A549 (cell line): ENCODE data around the gene MAFG. TPM values are rescaled to one million over a fixed set of nuclear protein-coding genes. Genes with fewer than 3 reads are reported as not detected.

Experiments
- ATAC-seq, 2 experiments: fragments of 200-7000 bp in 1 of 2; fragments of >200 bp in 1 of 2; cut with Nextera tagmentation in 1 of 2; cut with Tn5 transposase in 1 of 2; 3 replicates each; pipeline versions ENCODE4 v1.8.0 to v1.9.1; 2018 to 2020; ENCODE audit warnings: mild to moderate bottlenecking in 1 of 2, moderate library complexity in 1 of 2
- CTCF ChIA-PET: fragments of 300-600 bp; sonication (Branson Sonifier 250); formaldehyde crosslinking; extraction: SDS; loops from one replicate; lab custom pipeline; 2021; ENCODE audit warnings: antibody characterized with exemption, inconsistent platforms; lab: Yijun Ruan, JAX
- POLR2A ChIA-PET: fragments of 350-600 bp; formaldehyde crosslinking; extraction: SDS; loops from one replicate; lab custom pipeline; 2021; ENCODE audit warnings: antibody characterized with exemption, inconsistent platforms; lab: Yijun Ruan, JAX
- DNase-seq, 2 experiments: peaks; one replicate each; pipeline versions ENCODE4 v3.0.0 to v3.0.0-alpha.2; 2011 to 2016; ENCODE audit warnings: low read depth in 1 of 2, low spot score in 1 of 2
- FAIRE-seq: peaks from 2 replicates; lab custom pipeline; 2011; peaks lifted over from hg19 to GRCh38; lab: Jason Lieb, UNC
- H3K27ac ChIP-seq, 2 experiments: fragments of >200 bp; sonication (Bioruptor Twin); formaldehyde crosslinking; 3 replicates each; pipeline ENCODE4 v1.5.1; 2016 to 2017
- H3K4me1 ChIP-seq: fragments of >200 bp; sonication (Bioruptor Twin); formaldehyde crosslinking; 3 replicates; pipeline ENCODE4 v1.6.1; 2016
- H3K4me2 ChIP-seq: fragments of >200 bp; sonication (Bioruptor Twin); formaldehyde crosslinking; 3 replicates; pipeline ENCODE4 v1.6.1; 2016
- H3K4me3 ChIP-seq: fragments of >200 bp; sonication (Bioruptor Twin); formaldehyde crosslinking; 3 replicates; pipeline ENCODE4 v1.5.1; 2016
- H3K9me3 ChIP-seq: fragments of >200 bp; sonication (Bioruptor Twin); formaldehyde crosslinking; 3 replicates; pipeline ENCODE4 v1.6.1; 2016
- HDAC2 ChIP-seq: fragments of 200-600 bp; sonication (generic); IDR thresholded peaks from 2 replicates; pipeline ENCODE4 v1.6.1; 2016
- HOXB5 ChIP-seq: fragments of 250-450 bp; sonication (Bioruptor Pico); IDR thresholded peaks from 2 replicates; pipeline ENCODE4 v1.5.0; 2020; ENCODE audit warnings: mild to moderate bottlenecking, moderate library complexity
- JUN ChIP-seq, 2 experiments: fragments of >200 bp; sonication (Bioruptor Twin); formaldehyde crosslinking; IDR thresholded peaks; 2 replicates in 1 of 2; 3 replicates in 1 of 2; pipeline ENCODE4 v1.6.1; 2016 to 2017
- KDM5A ChIP-seq: fragments of 200-600 bp; sonication (generic); IDR thresholded peaks from 2 replicates; pipeline ENCODE4 v1.6.1; 2016; ENCODE audit warnings: antibody characterized with exemption, mild to moderate bottlenecking
- MAFK ChIP-seq: fragments of 450-650 bp; IDR thresholded peaks from 2 replicates; pipeline ENCODE4 v1.6.1; 2014; ENCODE audit not compliant: partially characterized antibody
- MAZ ChIP-seq: fragments of 150-350 bp; IDR thresholded peaks from 2 replicates; pipeline ENCODE4 v1.6.1; 2014; ENCODE audit warnings: antibody characterized with exemption, low read depth, low read length, borderline replicate concordance
- MYC ChIP-seq: IDR thresholded peaks from 2 replicates; pipeline ENCODE4 v1.6.1; 2012; ENCODE audit warnings: mild to moderate bottlenecking, inconsistent platforms, low read length, improper control_type of control experiment, borderline replicate concordance
- NPAS2 ChIP-seq: fragments of 250-450 bp; sonication (Bioruptor Pico); IDR thresholded peaks from 2 replicates; pipeline ENCODE4 v1.8.0; 2022; ENCODE audit warnings: mild to moderate bottlenecking, moderate library complexity, borderline replicate concordance
- PHF8 ChIP-seq: fragments of 200-600 bp; sonication (generic); IDR thresholded peaks from 2 replicates; pipeline ENCODE4 v1.6.1; 2016; ENCODE audit warnings: low read depth, mild to moderate bottlenecking, antibody characterized with exemption, moderate library complexity, borderline replicate concordance
- POLR2A ChIP-seq: IDR thresholded peaks from 2 replicates; pipeline ENCODE4 v1.6.1; 2012; ENCODE audit warnings: mild to moderate bottlenecking, low read length
- RAD21 ChIP-seq, 2 experiments: fragments of >200 bp in 1 of 2; sonication (Bioruptor Twin) in 1 of 2; formaldehyde crosslinking in 1 of 2; IDR thresholded peaks in 1 of 2; conservative IDR thresholded peaks in 1 of 2; 2 replicates in 1 of 2; 3 replicates in 1 of 2; pipeline ENCODE4 v1.6.1; 2012 to 2018; ENCODE audit warnings: inconsistent platforms in 1 of 2
- RNF2 ChIP-seq: fragments of 200-600 bp; sonication (generic); IDR thresholded peaks from 2 replicates; pipeline ENCODE4 v1.6.1; 2016; ENCODE audit warnings: low read depth, mild to moderate bottlenecking, antibody characterized with exemption, moderate library complexity, borderline replicate concordance
- SMC3 ChIP-seq: fragments of >200 bp; sonication (Bioruptor Twin); formaldehyde crosslinking; IDR thresholded peaks from 3 replicates; pipeline ENCODE4 v1.6.1; 2018; ENCODE audit warnings: inconsistent platforms
- TFCP2L1 ChIP-seq: fragments of 250-450 bp; sonication (Bioruptor Pico); IDR thresholded peaks from 2 replicates; pipeline ENCODE4 v1.5.0; 2021; ENCODE audit warnings: mild to moderate bottlenecking
- ZFP36 ChIP-seq: fragments of 450-650 bp; IDR thresholded peaks from 2 replicates; pipeline ENCODE4 v1.6.1; 2014; ENCODE audit warnings: borderline replicate concordance; ENCODE audit not compliant: partially characterized antibody
- WGBS: methylation state at CpG from one replicate; pipeline ENCODE4 v1.1.6; 2017; ENCODE audit errors: missing lambda C conversion rate; 5-methylcytosine and 5-hydroxymethylcytosine counted together
- polyA minus RNA-seq: library from RNA; depleted of rRNA, polyadenylated mRNA; stranded (reverse); fragments of >200 nt; gene quantifications from 2 replicates; pipeline ENCODE4 v1.2.3, GENCODE V29; 2011; rRNA and poly(A)+ RNA removed
- polyA plus RNA-seq, 4 experiments: library from polyadenylated mRNA; depleted of rRNA in 3 of 4; stranded (reverse); fragments of >200 nt; fragmentation: RNase III in 1 of 4; extraction: RNeasy Plus Mini Kit Qiagen cat#74134 plus additional on column Dnase treatment in 1 of 4; gene quantifications; 2 replicates in 3 of 4; 3 replicates in 1 of 4; pipeline ENCODE4 v1.2.3, GENCODE V29; 2011 to 2017
- TF ChIP-seq, protein P1 (sequence below): IDR thresholded peaks from 2 replicates; pipeline ENCODE4 v1.6.1; 2012
- TF ChIP-seq, protein P2 (sequence below): fragments of 450-650 bp; IDR thresholded peaks from 2 replicates; pipeline ENCODE4 v1.6.1; 2014; ENCODE audit warnings: antibody characterized with exemption
- TF ChIP-seq, protein P3 (sequence below): fragments of >200 bp; sonication (Bioruptor Twin); formaldehyde crosslinking; IDR thresholded peaks from 3 replicates; pipeline ENCODE4 v1.5.1; 2016
- TF ChIP-seq, protein P4 (sequence below): IDR thresholded peaks from 2 replicates; pipeline ENCODE4 v1.6.1; 2012; ENCODE audit warnings: low read depth, borderline replicate concordance
- TF ChIP-seq, protein P5 (sequence below): IDR thresholded peaks from 2 replicates; pipeline ENCODE4 v1.6.1; 2012
- TF ChIP-seq, protein P6 (sequence below): fragments of >200 bp; sonication (Bioruptor Twin); formaldehyde crosslinking; IDR thresholded peaks from 3 replicates; pipeline ENCODE4 v1.6.1; 2016

MAFG gene
- polyA plus RNA-seq (2011; rRNA removed), result 41.6 and 47.9 TPM in 2 replicates
- polyA plus RNA-seq (2012; cell fraction: cytosol; rRNA removed), result 55.5 and 60.4 TPM in 2 replicates
- polyA plus RNA-seq (2012; cell fraction: nucleus; rRNA removed), result 194 and 235 TPM in 2 replicates
- 49.8 to 57.9 TPM (median 52.4 TPM) in 3 replicates for polyA plus RNA-seq (2017; fragmentation: RNase III; extraction: RNeasy Plus Mini Kit Qiagen cat#74134 plus additional on column Dnase treatment)
- 18.1 and 22.6 TPM in 2 replicates for polyA minus RNA-seq

DNA sequence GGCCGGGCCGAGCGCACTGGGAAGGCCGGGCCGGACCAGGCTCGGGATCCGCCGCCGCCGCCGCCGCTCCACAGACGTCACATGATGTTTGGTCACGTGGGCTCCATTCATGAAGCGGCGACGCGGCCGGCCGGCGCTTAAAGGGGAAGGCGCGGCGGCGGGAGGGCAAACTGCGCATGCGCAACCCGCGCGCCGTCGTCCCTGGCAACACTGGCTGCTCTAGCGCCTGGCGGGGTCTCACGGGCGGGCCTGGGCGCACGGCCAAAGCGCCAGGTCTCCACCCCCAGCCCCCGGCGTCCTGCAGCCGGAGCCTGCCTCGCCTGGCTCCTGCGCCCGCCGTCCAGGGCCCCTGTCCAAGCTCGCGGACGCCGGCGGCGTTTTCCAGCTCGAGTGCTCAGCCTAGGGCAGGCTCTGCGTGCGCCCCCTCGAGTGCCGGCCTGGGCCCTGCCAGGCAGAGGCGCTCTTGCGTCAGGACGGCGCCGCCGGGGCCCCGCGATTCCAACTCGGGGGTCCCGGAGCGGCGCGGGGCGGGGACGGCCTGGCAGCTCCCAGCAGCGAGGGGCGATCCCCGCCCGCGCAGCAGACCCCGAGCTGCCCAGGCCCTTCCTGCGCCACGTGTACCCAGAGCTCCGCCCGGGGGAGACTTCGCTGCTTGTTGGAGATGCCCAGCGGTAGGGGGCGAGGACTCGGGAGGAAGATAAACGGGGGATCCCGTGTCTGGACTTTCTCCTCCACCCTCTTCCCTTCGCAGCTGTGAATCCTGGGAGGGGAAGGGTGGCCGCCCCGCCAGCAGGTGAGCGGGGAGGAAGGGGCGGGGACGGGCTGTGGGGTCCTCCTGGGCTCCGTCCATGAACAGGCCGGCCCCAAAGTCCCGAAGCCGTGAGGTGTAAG lies at the start of gene MAFG:
TSS of gene MAFG (minus strand) at position 83 of the 891 bp plus-strand sequence. CDS start 4,550 bp downstream, outside the sequence.
- TF ChIP-seq TFCP2L1 (peak; percentile 62; the same call in 1 of the 2 replicates), JUN (IDR thresholded peaks at IDR 0.05) (peak; percentile 53 to 87; a peak in 4 of 5 replicates), MAFK (no peak), NPAS2 (CRISPR knock-in tag) (no peak), ZFP36 (no peak), PHF8 (peak; percentile 70), SMC3 (peak; percentile 54), MAZ (no peak), KDM5A (0 out of 2 replicates have a peak, but pooled peaks have one; percentile 19), RAD21 (conservative IDR thresholded peaks at IDR 0.05 in 1 of 2, IDR thresholded peaks at IDR 0.05 in 1 of 2) (peak in 1 of 2 experiments; percentile 54; a peak in 3 of 5 replicates), HDAC2 (no peak), MYC (no peak; the same call in 1 of the 2 replicates), RNF2 (peak; percentile 42; the same call in 1 of the 2 replicates), HOXB5 (CRISPR knock-in tag) (0 out of 2 replicates have a peak, but pooled peaks have one; percentile 71), POLR2A (peak; percentile 33)
- TF ChIP-seq, protein P1, sequence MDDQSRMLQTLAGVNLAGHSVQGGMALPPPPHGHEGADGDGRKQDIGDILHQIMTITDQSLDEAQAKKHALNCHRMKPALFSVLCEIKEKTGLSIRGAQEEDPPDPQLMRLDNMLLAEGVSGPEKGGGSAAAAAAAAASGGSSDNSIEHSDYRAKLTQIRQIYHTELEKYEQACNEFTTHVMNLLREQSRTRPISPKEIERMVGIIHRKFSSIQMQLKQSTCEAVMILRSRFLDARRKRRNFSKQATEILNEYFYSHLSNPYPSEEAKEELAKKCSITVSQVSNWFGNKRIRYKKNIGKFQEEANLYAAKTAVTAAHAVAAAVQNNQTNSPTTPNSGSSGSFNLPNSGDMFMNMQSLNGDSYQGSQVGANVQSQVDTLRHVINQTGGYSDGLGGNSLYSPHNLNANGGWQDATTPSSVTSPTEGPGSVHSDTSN, result peak; percentile 50
- TF ChIP-seq, protein P2, sequence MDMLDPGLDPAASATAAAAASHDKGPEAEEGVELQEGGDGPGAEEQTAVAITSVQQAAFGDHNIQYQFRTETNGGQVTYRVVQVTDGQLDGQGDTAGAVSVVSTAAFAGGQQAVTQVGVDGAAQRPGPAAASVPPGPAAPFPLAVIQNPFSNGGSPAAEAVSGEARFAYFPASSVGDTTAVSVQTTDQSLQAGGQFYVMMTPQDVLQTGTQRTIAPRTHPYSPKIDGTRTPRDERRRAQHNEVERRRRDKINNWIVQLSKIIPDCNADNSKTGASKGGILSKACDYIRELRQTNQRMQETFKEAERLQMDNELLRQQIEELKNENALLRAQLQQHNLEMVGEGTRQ, result peak; percentile 99
- TF ChIP-seq, protein P3, sequence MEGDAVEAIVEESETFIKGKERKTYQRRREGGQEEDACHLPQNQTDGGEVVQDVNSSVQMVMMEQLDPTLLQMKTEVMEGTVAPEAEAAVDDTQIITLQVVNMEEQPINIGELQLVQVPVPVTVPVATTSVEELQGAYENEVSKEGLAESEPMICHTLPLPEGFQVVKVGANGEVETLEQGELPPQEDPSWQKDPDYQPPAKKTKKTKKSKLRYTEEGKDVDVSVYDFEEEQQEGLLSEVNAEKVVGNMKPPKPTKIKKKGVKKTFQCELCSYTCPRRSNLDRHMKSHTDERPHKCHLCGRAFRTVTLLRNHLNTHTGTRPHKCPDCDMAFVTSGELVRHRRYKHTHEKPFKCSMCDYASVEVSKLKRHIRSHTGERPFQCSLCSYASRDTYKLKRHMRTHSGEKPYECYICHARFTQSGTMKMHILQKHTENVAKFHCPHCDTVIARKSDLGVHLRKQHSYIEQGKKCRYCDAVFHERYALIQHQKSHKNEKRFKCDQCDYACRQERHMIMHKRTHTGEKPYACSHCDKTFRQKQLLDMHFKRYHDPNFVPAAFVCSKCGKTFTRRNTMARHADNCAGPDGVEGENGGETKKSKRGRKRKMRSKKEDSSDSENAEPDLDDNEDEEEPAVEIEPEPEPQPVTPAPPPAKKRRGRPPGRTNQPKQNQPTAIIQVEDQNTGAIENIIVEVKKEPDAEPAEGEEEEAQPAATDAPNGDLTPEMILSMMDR, result peak; percentile 74
- TF ChIP-seq, protein P4, sequence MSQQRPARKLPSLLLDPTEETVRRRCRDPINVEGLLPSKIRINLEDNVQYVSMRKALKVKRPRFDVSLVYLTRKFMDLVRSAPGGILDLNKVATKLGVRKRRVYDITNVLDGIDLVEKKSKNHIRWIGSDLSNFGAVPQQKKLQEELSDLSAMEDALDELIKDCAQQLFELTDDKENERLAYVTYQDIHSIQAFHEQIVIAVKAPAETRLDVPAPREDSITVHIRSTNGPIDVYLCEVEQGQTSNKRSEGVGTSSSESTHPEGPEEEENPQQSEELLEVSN, result peak; percentile 32; the same call in 1 of the 2 replicates
- TF ChIP-seq, protein P5, sequence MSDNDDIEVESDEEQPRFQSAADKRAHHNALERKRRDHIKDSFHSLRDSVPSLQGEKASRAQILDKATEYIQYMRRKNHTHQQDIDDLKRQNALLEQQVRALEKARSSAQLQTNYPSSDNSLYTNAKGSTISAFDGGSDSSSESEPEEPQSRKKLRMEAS, result peak; percentile 68
- TF ChIP-seq, protein P6, sequence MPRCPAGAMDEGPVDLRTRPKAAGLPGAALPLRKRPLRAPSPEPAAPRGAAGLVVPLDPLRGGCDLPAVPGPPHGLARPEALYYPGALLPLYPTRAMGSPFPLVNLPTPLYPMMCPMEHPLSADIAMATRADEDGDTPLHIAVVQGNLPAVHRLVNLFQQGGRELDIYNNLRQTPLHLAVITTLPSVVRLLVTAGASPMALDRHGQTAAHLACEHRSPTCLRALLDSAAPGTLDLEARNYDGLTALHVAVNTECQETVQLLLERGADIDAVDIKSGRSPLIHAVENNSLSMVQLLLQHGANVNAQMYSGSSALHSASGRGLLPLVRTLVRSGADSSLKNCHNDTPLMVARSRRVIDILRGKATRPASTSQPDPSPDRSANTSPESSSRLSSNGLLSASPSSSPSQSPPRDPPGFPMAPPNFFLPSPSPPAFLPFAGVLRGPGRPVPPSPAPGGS, result 0 out of 3 replicates have a peak, but pooled peaks have one; percentile 43
- TF ChIP-seq, all 56 proteins: peak for 15
- ChIA-PET CTCF (interaction anchor here (0.5 to 12.8 kb wide), 24 partner anchors 9 to 627 kb away, joined by 3 to 99 read pairs (median 7); partner anchors contain the start of genes ALYREF, CENPX, NOTUM and NPB), POLR2A (interaction anchor here (0.8 to 1.2 kb wide), 5 partner anchors 8 to 103 kb away, joined by 3 to 6 read pairs (median 3); partner anchors contain the start of genes CENPX and LRRC45)
- H3K9me3 ChIP-seq, result no peaks in the 10 kb centered on the region
- under 1% methylated on average over 29 of the region's 98 CpGs for WGBS
- peak within 1 kb of the TSS; percentile 90 for H3K4me3 ChIP-seq
- FAIRE-seq (no peak), ATAC-seq (peak; percentile 20 to 40), DNase-seq (peak; percentile 96 to 98)
- H3K4me2 ChIP-seq, result peak within 1 kb of the TSS; percentile 96
- peak within 1 kb of the TSS; percentile 96 to 98 for H3K27ac ChIP-seq
- peaks cover 36% of the 10 kb centered on the region for H3K4me1 ChIP-seq
